WERI-Rb-1 (cell line): ENCODE results near the gene ABHD13.

Experiments
- DNase-seq: peaks from one replicate; pipeline ENCODE4 v3.0.0-alpha.2; 2020
- H3K27ac ChIP-seq: fragments of 250-450 bp; sonication (Bioruptor Pico); 2 replicates; pipeline ENCODE4 v1.5.1; 2020; ENCODE audit warnings: mild to moderate bottlenecking, moderate library complexity
- H3K27me3 ChIP-seq: fragments of 250-450 bp; sonication (Bioruptor Pico); 2 replicates; pipeline ENCODE4 v1.5.1; 2021; ENCODE audit warnings: mild to moderate bottlenecking, low read depth, moderate library complexity; ENCODE audit not compliant: insufficient read depth, severe bottlenecking
- H3K36me3 ChIP-seq: fragments of 250-450 bp; sonication (Bioruptor Pico); 2 replicates; pipeline ENCODE4 v1.5.1; 2020; ENCODE audit warnings: mild to moderate bottlenecking, moderate library complexity
- H3K4me3 ChIP-seq: 2 replicates; pipeline ENCODE4 v1.5.1; 2011; ENCODE audit warnings: low read depth, mild to moderate bottlenecking, control low read depth, low read length
- H3K9me3 ChIP-seq: fragments of 250-450 bp; sonication (Bioruptor Pico); 2 replicates; pipeline ENCODE4 v1.5.1; 2021; ENCODE audit warnings: mild to moderate bottlenecking, moderate library complexity; ENCODE audit not compliant: severe bottlenecking
- TF ChIP-seq, protein P1 (sequence below): IDR thresholded peaks from 2 replicates; pipeline ENCODE4 v1.5.1; 2011; ENCODE audit warnings: low read depth, mild to moderate bottlenecking, control low read depth, inconsistent platforms, low read length

Gene ABHD13

DNA sequence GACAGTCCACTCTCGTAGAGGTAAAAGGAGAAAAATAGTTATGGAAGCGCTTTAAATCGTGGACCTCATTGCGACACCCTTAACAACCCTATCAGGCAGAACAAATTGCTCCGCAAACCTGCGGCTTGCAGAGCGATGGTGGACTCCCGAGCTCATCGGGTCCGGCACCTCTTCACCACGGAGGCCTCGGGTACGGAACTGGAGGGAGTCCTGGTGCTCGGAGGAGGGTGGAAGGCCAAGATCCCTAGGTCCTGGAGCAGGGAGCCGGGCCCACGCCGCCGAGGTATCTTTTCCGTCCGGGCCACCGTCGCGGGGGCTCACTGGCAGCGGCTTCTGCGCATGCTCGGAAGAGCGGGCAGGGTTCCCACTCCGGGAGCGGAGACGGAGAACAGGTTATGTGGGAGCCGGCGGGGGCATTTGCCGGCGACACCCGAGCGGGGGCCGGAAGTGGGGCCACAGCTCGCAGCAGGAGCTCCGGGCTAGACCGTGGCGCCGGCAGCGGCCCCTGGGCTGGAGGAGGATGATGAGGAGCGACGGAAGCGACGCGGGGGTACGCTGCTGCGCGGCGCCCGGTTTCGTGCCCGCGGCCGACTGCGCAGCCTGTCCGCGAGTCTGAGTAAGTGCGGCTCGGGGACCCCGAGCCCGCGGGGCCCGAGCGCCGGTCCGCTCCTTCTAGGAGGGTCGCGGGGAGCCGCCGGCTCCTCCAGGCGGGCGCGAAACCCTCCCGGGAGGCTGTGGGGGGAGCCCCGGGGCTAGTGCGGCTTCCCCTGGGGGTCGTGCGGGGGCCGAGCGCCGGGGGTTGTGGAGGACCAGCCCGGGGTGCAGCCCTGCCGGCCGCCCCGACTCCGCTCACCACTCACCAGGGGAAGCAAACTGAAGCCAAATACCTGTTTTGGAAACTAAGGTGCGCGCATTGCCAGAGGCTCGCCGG lies at the start of gene ABHD13:
ABHD13 (plus strand) TSS at position 349 of the 931 bp plus-strand sequence. CDS start 10,827 bp downstream, outside the sequence.
- Histone ChIP-seq H3K9me3 (no peaks in the 10 kb centered on the region), H3K4me3 (peak within 1 kb of the TSS; percentile 96), H3K27me3 (no peaks in the 10 kb centered on the region), H3K36me3 (peaks cover 7% of the 10 kb centered on the region), H3K27ac (peak within 1 kb of the TSS; percentile 93)
- TF ChIP-seq, protein P1, sequence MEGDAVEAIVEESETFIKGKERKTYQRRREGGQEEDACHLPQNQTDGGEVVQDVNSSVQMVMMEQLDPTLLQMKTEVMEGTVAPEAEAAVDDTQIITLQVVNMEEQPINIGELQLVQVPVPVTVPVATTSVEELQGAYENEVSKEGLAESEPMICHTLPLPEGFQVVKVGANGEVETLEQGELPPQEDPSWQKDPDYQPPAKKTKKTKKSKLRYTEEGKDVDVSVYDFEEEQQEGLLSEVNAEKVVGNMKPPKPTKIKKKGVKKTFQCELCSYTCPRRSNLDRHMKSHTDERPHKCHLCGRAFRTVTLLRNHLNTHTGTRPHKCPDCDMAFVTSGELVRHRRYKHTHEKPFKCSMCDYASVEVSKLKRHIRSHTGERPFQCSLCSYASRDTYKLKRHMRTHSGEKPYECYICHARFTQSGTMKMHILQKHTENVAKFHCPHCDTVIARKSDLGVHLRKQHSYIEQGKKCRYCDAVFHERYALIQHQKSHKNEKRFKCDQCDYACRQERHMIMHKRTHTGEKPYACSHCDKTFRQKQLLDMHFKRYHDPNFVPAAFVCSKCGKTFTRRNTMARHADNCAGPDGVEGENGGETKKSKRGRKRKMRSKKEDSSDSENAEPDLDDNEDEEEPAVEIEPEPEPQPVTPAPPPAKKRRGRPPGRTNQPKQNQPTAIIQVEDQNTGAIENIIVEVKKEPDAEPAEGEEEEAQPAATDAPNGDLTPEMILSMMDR, result no peak
- DNase-seq, result peak; percentile 99

DNA sequence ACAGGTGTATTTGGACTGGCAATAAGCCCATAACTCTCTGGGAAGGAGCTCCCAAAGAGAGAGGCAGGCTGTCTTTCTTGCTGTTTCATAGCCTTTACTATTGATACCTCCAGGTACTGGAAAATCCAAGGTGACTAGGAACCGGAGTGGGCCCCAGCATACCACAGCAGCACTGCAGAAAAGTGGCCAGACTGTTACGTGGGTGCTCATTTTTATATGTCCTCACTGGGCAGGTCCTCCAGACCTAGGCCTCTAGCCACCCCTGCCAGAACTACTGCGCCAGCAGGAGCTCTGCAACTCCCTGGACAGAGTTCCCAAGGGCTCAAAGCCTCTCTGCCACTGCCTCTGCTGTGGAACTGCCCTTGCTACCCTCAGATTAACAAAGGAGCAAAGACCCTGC lies 49.3 kb upstream of the ABHD13 start:
- TF ChIP-seq, protein P1, result no peak
- no peak overlapping the region for H3K4me3 ChIP-seq
- DNase-seq, result no peak
- H3K27ac ChIP-seq, result no peak overlapping the region
- H3K36me3 ChIP-seq, result no peaks in the 10 kb centered on the region
- peaks cover 3% of the 10 kb centered on the region for H3K9me3 ChIP-seq
- peaks cover 20% of the 10 kb centered on the region for H3K27me3 ChIP-seq

DNA sequence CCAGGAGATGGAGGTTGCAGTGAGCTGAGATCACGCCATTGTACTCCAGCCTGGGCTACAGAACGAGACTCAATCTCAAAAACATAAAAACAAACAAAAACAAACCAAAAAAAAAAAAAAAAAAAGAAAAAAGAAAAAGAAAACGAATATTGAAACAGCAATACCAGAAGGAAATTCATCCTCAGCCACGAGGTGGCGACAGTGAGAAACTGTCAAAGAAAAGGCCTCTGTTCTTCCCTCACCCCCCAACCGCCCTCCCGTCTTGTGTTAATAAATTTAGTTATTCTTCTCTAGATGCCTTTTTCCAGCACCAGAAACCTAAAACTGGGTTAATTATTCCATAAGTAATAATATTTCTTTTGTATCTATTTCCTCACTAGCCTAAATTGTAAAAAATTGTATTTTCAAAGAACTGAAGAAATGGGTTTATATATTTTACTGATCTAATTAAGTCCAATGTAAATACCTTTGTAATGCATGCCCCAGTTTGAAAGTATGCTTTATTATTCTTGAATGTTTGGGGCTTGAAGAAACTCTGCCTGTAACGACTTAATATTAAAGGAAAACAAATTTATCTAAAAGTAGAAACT lies 41.4 kb upstream of the ABHD13 start:
- H3K27me3 ChIP-seq, result no peaks in the 10 kb centered on the region
- no peak overlapping the region for H3K27ac ChIP-seq
- H3K4me3 ChIP-seq, result no peak overlapping the region
- peak; percentile 76 for DNase-seq
- H3K9me3 ChIP-seq, result peaks cover 9% of the 10 kb centered on the region
- TF ChIP-seq, protein P1, result peak; percentile 78
- H3K36me3 ChIP-seq, result no peaks in the 10 kb centered on the region

DNA sequence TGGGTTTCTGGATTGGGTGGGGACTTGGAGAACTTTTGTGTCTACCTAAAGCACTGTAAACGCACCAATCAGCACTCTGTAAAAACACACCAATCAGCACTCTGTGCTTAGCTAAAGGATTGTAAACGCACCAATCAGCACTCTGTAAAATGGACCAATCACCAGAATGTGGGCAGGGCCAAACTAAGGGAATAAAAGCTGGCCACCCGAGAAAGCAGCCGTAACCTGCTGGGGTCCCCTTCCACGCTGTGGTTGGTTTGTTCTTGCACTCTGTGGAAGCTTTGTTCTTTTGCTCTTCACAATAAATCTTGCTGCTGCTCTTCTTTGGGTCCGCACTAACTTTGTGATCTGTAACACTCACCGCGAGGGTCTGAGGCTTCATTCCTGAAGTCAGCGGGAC lies 40.1 kb upstream of the ABHD13 start:
- H3K9me3 ChIP-seq, result peaks cover 9% of the 10 kb centered on the region
- no peaks in the 10 kb centered on the region for H3K27me3 ChIP-seq
- no peak overlapping the region for H3K27ac ChIP-seq
- DNase-seq, result no peak
- no peak overlapping the region for H3K4me3 ChIP-seq
- H3K36me3 ChIP-seq, result no peaks in the 10 kb centered on the region
- TF ChIP-seq, protein P1, result no peak

DNA sequence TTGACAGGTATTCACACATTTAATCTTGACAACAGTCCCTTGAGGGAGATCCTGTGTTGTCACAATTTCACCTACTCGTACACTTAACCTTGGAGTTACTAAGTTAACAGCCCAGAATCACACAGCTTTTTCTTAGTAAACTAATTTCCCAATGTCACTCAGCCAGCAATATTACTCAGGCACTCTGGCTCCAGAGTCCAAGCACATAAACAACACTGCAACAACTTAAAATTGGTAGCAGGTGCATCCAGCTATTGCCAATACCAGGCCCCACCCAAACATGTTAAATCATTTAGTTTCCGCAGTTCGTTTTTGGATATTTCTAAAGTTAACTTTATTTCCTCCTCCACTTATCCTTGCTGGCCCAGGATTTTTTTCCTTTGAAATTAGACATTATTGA lies 35.5 kb upstream of the ABHD13 start:
- peaks cover 2% of the 10 kb centered on the region for H3K9me3 ChIP-seq
- H3K36me3 ChIP-seq, result no peaks in the 10 kb centered on the region
- no peak overlapping the region for H3K4me3 ChIP-seq
- no peaks in the 10 kb centered on the region for H3K27me3 ChIP-seq
- H3K27ac ChIP-seq, result no peak overlapping the region
- no peak for DNase-seq
- TF ChIP-seq, protein P1, result no peak
